ENCODE results near the gene NFIB.

Gene NFIB

DNA sequence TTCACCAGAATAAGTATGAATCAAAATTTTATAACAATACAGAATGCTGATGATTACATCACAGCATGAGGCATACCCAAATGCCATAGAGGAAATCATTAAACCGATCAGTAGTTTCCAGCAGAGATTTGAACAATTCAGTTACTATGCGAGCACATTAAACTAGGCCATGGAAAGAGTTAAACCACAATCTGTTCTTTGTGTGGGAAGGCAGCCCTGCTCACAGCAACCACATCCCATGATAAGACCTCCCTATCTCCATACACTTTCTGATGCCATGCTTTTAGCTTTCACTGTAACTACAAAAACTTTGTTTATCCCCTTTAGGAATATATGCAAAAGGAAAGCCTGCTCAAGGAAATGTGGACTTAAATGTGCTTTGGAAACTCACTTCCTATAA, 4.5 kb downstream of the NFIB start:
- Histone ChIP-seq H4K20me1 (ENCODE audit: insufficient read depth, low read length) (no peaks in the 10 kb centered on the region), H2AFZ (ENCODE audit: low read length) (no peak overlapping the region), H3K9me3 (replicated peaks; ENCODE audit: insufficient read depth, low read length) (no peaks in the 10 kb centered on the region), H3K4me3 (ENCODE audit: low read length) (no peak overlapping the region), H3K27me3 (replicated peaks; ENCODE audit: insufficient read depth, low read length) (no peaks in the 10 kb centered on the region), H3K4me1 (ENCODE audit: low read length) (no peaks in the 10 kb centered on the region), H3F3A (ENCODE audit: insufficient read depth, low read length) (no peaks in the 10 kb centered on the region), H3K9ac (ENCODE audit: low read length) (no peak overlapping the region), H3K27ac (ENCODE audit: low read length) (no peak overlapping the region), H3K9me2 (replicated peaks; ENCODE audit: insufficient read depth, low read length) (no peaks in the 10 kb centered on the region), H3K36me3 (replicated peaks; ENCODE audit: insufficient read depth, low read length) (no peaks in the 10 kb centered on the region), H3K79me2 (ENCODE audit: low read length) (no peaks in the 10 kb centered on the region), H3K4me2 (ENCODE audit: low read depth, low read length) (no peak overlapping the region)
- DNase-seq: no peak
- no peak for TF ChIP-seq EZH2 (optimal IDR thresholded peaks at IDR 0.05; ENCODE audit: low read depth, low read length)
- TF ChIP-seq EZH2phosphoT487 (IDR thresholded peaks at IDR 0.05; ENCODE audit: low read length): no peak
- TF ChIP-seq, protein P1, sequence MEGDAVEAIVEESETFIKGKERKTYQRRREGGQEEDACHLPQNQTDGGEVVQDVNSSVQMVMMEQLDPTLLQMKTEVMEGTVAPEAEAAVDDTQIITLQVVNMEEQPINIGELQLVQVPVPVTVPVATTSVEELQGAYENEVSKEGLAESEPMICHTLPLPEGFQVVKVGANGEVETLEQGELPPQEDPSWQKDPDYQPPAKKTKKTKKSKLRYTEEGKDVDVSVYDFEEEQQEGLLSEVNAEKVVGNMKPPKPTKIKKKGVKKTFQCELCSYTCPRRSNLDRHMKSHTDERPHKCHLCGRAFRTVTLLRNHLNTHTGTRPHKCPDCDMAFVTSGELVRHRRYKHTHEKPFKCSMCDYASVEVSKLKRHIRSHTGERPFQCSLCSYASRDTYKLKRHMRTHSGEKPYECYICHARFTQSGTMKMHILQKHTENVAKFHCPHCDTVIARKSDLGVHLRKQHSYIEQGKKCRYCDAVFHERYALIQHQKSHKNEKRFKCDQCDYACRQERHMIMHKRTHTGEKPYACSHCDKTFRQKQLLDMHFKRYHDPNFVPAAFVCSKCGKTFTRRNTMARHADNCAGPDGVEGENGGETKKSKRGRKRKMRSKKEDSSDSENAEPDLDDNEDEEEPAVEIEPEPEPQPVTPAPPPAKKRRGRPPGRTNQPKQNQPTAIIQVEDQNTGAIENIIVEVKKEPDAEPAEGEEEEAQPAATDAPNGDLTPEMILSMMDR (IDR thresholded peaks at IDR 0.05; ENCODE audit: low read length): no peak

DNA sequence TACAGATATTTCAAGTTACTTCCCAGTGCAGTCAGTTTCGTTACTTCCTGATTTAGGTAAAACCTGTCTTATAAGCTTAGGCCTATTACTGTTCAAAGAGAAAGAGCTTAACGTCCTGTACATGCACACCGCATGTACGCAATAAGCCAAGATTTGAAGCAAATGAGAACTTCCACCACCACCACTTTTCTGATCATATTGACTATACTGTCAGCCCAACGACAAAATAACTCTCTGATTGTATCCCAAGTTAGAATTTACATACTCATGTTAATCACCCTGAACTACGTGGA, 5.1 kb downstream of the NFIB start:
- no peaks in the 10 kb centered on the region for H3K9me2 ChIP-seq (replicated peaks; ENCODE audit: insufficient read depth, low read length)
- no peaks in the 10 kb centered on the region for H3K36me3 ChIP-seq (replicated peaks; ENCODE audit: insufficient read depth, low read length)
- no peak for DNase-seq
- no peak overlapping the region for H2AFZ ChIP-seq (ENCODE audit: low read length)
- H4K20me1 ChIP-seq (ENCODE audit: insufficient read depth, low read length): no peaks in the 10 kb centered on the region
- no peak overlapping the region for H3K4me3 ChIP-seq (ENCODE audit: low read length)
- no peaks in the 10 kb centered on the region for H3K4me1 ChIP-seq (ENCODE audit: low read length)
- H3K4me2 ChIP-seq (ENCODE audit: low read depth, low read length): no peak overlapping the region
- no peaks in the 10 kb centered on the region for H3F3A ChIP-seq (ENCODE audit: insufficient read depth, low read length)
- H3K79me2 ChIP-seq (ENCODE audit: low read length): no peaks in the 10 kb centered on the region
- H3K9me3 ChIP-seq (replicated peaks; ENCODE audit: insufficient read depth, low read length): no peaks in the 10 kb centered on the region
- no peaks in the 10 kb centered on the region for H3K27me3 ChIP-seq (replicated peaks; ENCODE audit: insufficient read depth, low read length)
- H3K9ac ChIP-seq (ENCODE audit: low read length): no peak overlapping the region
- no peak overlapping the region for H3K27ac ChIP-seq (ENCODE audit: low read length)
- TF ChIP-seq EZH2 (optimal IDR thresholded peaks at IDR 0.05; ENCODE audit: low read depth, low read length) (no peak), EZH2phosphoT487 (IDR thresholded peaks at IDR 0.05; ENCODE audit: low read length) (no peak)
- TF ChIP-seq, protein P1 (IDR thresholded peaks at IDR 0.05; ENCODE audit: low read length): no peak

DNA sequence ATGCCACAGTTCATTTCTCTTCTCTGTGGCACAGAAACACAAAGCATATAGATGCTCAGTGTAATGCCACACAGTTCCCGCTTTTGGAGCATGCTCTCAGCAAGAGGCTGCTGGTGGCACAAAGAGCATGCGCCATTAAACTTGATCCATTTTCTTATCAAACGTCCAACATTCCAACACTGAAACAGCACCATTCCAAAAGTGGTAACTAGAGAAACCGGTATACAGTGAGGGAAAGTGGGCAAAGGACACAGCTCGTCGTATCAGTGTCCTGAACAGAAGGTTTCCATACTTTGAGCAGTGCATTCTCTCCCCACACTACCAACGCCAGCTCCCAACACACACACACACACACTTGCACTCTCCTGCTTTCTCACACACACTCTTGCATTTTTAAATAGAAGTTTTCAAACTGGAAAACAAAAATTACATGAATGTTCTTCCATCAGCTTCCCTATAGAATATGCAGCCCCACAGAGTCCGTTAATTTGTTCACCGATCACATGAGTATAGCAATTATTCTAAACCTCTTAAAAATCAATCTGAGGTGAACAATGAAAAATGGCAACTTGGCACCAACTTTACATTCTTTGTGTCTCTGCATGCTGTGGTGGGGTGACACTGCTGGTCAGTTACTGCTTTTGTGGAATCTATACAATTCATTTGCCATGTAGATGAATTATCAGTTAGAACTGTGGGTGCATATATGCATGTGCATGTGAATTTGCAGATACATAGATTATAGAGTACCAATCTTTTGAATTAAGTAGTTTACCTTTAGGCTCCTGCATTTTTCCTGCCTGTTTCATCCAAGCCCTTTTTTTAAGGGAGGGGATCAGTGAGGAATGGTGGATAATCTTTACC, 5.7 kb downstream of the NFIB start:
- no peaks in the 10 kb centered on the region for H3K9me2 ChIP-seq (replicated peaks; ENCODE audit: insufficient read depth, low read length)
- H3K9me3 ChIP-seq (replicated peaks; ENCODE audit: insufficient read depth, low read length): no peaks in the 10 kb centered on the region
- TF ChIP-seq EZH2phosphoT487 (IDR thresholded peaks at IDR 0.05; ENCODE audit: low read length): no peak
- TF ChIP-seq, protein P1 (IDR thresholded peaks at IDR 0.05; ENCODE audit: low read length): no peak
- no peak for TF ChIP-seq EZH2 (optimal IDR thresholded peaks at IDR 0.05; ENCODE audit: low read depth, low read length)
- no peaks in the 10 kb centered on the region for H3K79me2 ChIP-seq (ENCODE audit: low read length)
- no peak overlapping the region for H2AFZ ChIP-seq (ENCODE audit: low read length)
- H4K20me1 ChIP-seq (ENCODE audit: insufficient read depth, low read length): no peaks in the 10 kb centered on the region
- no peak overlapping the region for H3K27ac ChIP-seq (ENCODE audit: low read length)
- no peak overlapping the region for H3K4me3 ChIP-seq (ENCODE audit: low read length)
- no peaks in the 10 kb centered on the region for H3F3A ChIP-seq (ENCODE audit: insufficient read depth, low read length)
- H3K36me3 ChIP-seq (replicated peaks; ENCODE audit: insufficient read depth, low read length): no peaks in the 10 kb centered on the region
- no peak overlapping the region for H3K4me2 ChIP-seq (ENCODE audit: low read depth, low read length)
- H3K27me3 ChIP-seq (replicated peaks; ENCODE audit: insufficient read depth, low read length): no peaks in the 10 kb centered on the region
- no peaks in the 10 kb centered on the region for H3K4me1 ChIP-seq (ENCODE audit: low read length)
- no peak for DNase-seq
- no peak overlapping the region for H3K9ac ChIP-seq (ENCODE audit: low read length)
